Keratinocyte (primary cell): Measurements from ENCODE around the gene SPECC1L. TPM values are rescaled to one million over a fixed set of nuclear protein-coding genes. Genes with fewer than 3 reads are reported as not detected.

Source experiments
- DNase-seq: peaks from one replicate; pipeline ENCODE4 v3.0.0-alpha.2; 2011; ENCODE audit warnings: low read depth, missing footprints, low spot score
- FAIRE-seq: peaks from 2 replicates; lab custom pipeline; 2011; peaks lifted over from hg19 to GRCh38; lab: Jason Lieb, UNC
- H2AFZ ChIP-seq: 2 replicates; pipeline ENCODE4 v1.6.0; 2012; ENCODE audit warnings: low read length, control low read depth, inconsistent platforms; ENCODE audit not compliant: control insufficient read depth
- H3K27ac ChIP-seq: 2 replicates; pipeline ENCODE4 v1.5.1; 2011; ENCODE audit warnings: low read length; ENCODE audit not compliant: control insufficient read depth, insufficient read depth
- H3K27me3 ChIP-seq: 3 replicates; pipeline ENCODE4 v1.6.0; 2011; ENCODE audit warnings: low read length; ENCODE audit not compliant: control insufficient read depth, insufficient read depth; ENCODE audit errors: extremely low read depth
- H3K36me3 ChIP-seq, 2 experiments: 2 replicates in 1 of 2; 3 replicates in 1 of 2; pipeline ENCODE4 v1.5.1; 2011; ENCODE audit warnings: low read length in 2 of 2, mild to moderate bottlenecking in 1 of 2; ENCODE audit not compliant: control insufficient read depth in 2 of 2, insufficient read depth in 2 of 2; ENCODE audit errors: extremely low read depth in 1 of 2
- H3K4me1 ChIP-seq: 3 replicates; pipeline ENCODE4 v1.5.1; 2011; ENCODE audit warnings: low read length; ENCODE audit not compliant: control insufficient read depth, insufficient read depth; ENCODE audit errors: extremely low read depth
- H3K4me2 ChIP-seq: 3 replicates; pipeline ENCODE4 v1.6.0; 2011; ENCODE audit warnings: low read depth, low read length; ENCODE audit not compliant: control insufficient read depth, insufficient read depth; ENCODE audit errors: extremely low read depth
- H3K4me3 ChIP-seq, 3 experiments: fragments of 200-600 bp in 1 of 3; sonication (generic) in 1 of 3; 2 replicates in 2 of 3; 3 replicates in 1 of 3; pipeline ENCODE4 v1.5.1; 2011 to 2016; ENCODE audit warnings: low read length in 3 of 3, mild to moderate bottlenecking in 3 of 3, control low read depth in 2 of 3, inconsistent platforms in 1 of 3, low read depth in 1 of 3, mixed read lengths in 1 of 3, mixed run types in 1 of 3, moderate library complexity in 1 of 3; ENCODE audit not compliant: control insufficient read depth in 2 of 3, insufficient read depth in 2 of 3; ENCODE audit errors: extremely low read depth in 1 of 3
- H3K79me2 ChIP-seq: 2 replicates; pipeline ENCODE4 v1.6.0; 2012; ENCODE audit warnings: low read length; ENCODE audit not compliant: control insufficient read depth, insufficient read depth
- H3K9ac ChIP-seq: 3 replicates; pipeline ENCODE4 v1.6.0; 2011; ENCODE audit warnings: low read length; ENCODE audit not compliant: control insufficient read depth, insufficient read depth; ENCODE audit errors: extremely low read depth
- H3K9me1 ChIP-seq: 3 replicates; pipeline ENCODE4 v1.6.0; 2011; ENCODE audit warnings: low read length; ENCODE audit not compliant: control insufficient read depth, insufficient read depth; ENCODE audit errors: extremely low read depth
- H3K9me3 ChIP-seq: 2 replicates; pipeline ENCODE4 v1.5.1; 2012; ENCODE audit warnings: low read depth, low read length; ENCODE audit not compliant: control insufficient read depth
- H4K20me1 ChIP-seq: 3 replicates; pipeline ENCODE4 v1.6.0; 2011; ENCODE audit warnings: low read length; ENCODE audit not compliant: control insufficient read depth, insufficient read depth; ENCODE audit errors: extremely low read depth
- CTCF ChIP-seq, 3 experiments: IDR thresholded peaks in 1 of 3; conservative IDR thresholded peaks in 1 of 3; optimal IDR thresholded peaks in 1 of 3; 2 replicates in 2 of 3; 3 replicates in 1 of 3; pipeline versions ENCODE3 to v1.5.1; 2011; ENCODE audit warnings: low read length in 3 of 3, mild to moderate bottlenecking in 3 of 3, moderate library complexity in 2 of 3, control low read depth in 1 of 3, inconsistent platforms in 1 of 3; ENCODE audit not compliant: insufficient read depth in 2 of 3; ENCODE audit errors: extremely low read depth in 1 of 3
- EZH2 ChIP-seq: IDR thresholded peaks from one replicate; pipeline ENCODE4 v1.6.1; 2012; ENCODE audit warnings: inconsistent platforms, mild to moderate bottlenecking, low read length, moderate library complexity
- dilution Hi-C: fragments of 300-500 bp; cut with MboI; formaldehyde crosslinking; loops from one replicate; pipeline ENCODE4 v1.7.0; 2020; ENCODE audit warnings: low sequenced_read_pairs; ENCODE audit not compliant: extremely low pct_ligation_motif_present
- polyA plus RNA-seq, 5 experiments: library from polyadenylated mRNA; depleted of rRNA in 3 of 5; stranded (reverse) in 3 of 5; stranded (forward) in 1 of 5; unstranded in 1 of 5; fragments of >200 nt; gene quantifications; 1 replicate in 1 of 5; 2 replicates in 3 of 5; 3 replicates in 1 of 5; pipeline versions ENCODE4 v1.2.1 to v1.2.3, GENCODE V29; 2011 to 2012; ENCODE audit warnings: missing spikeins in 2 of 5, low read depth in 1 of 5, low replicate concordance in 1 of 5

Gene SPECC1L
- polyA plus RNA-seq, 1 donor (not counting 4 experiments of a cell fraction or from before 2014, with no cell fraction given), result 19.3 TPM

GRCh38 chr22:24401931-24402367 lies 131.3 kb downstream of the SPECC1L start:
- Histone ChIP-seq H4K20me1 (peaks cover 7% of the 10 kb centered on the region), H3K27ac (no peak overlapping the region), H3K4me2 (peak overlapping the region; percentile 66), H3K36me3 (peaks cover 10 to 39% of the 10 kb centered on the region in 2 experiments), H3K27me3 (no peaks in the 10 kb centered on the region), H3K9ac (no peak overlapping the region), H3K9me1 (peaks cover 2% of the 10 kb centered on the region), H3K4me1 (peaks cover 13% of the 10 kb centered on the region), H3K9me3 (no peaks in the 10 kb centered on the region), H3K4me3 (no peak overlapping the region), H2AFZ (no peak overlapping the region), H3K79me2 (no peaks in the 10 kb centered on the region)
- TF ChIP-seq EZH2 (no peak), CTCF (optimal IDR thresholded peaks at IDR 0.05 in 1 of 3, IDR thresholded peaks at IDR 0.05 in 1 of 3, conservative IDR thresholded peaks at IDR 0.05 in 1 of 3; ENCODE audit: extremely low read depth in 1 of 3, insufficient read depth in 2 of 3, low read length in 3 of 3) (no peak)
- FAIRE-seq (peak; percentile 46), DNase-seq (no peak)
- dilution Hi-C loops, result no loop called here

- no peaks in the 10 kb centered on the region for H3K9me3 ChIP-seq
- no peak overlapping the region for H3K4me3 ChIP-seq
- H3K4me2 ChIP-seq, result peak overlapping the region; percentile 66
- peaks cover 9% of the 10 kb centered on the region for H4K20me1 ChIP-seq
- no peak overlapping the region for H2AFZ ChIP-seq
- FAIRE-seq (peak; percentile 96), DNase-seq (peak; percentile 28)
- dilution Hi-C loops, result no loop called here
- H3K36me3 ChIP-seq, result peaks cover 10 to 36% of the 10 kb centered on the region in 2 experiments
- no peak overlapping the region for H3K9ac ChIP-seq
- no peaks in the 10 kb centered on the region for H3K79me2 ChIP-seq
- H3K27me3 ChIP-seq, result no peaks in the 10 kb centered on the region
- H3K9me1 ChIP-seq, result peaks cover 2% of the 10 kb centered on the region
- H3K27ac ChIP-seq, result no peak overlapping the region
- TF ChIP-seq EZH2, result no peak
- TF ChIP-seq CTCF (optimal IDR thresholded peaks at IDR 0.05 in 1 of 3, IDR thresholded peaks at IDR 0.05 in 1 of 3, conservative IDR thresholded peaks at IDR 0.05 in 1 of 3; ENCODE audit: extremely low read depth in 1 of 3, insufficient read depth in 2 of 3, low read length in 3 of 3), result peak in 1 of 3 experiments; percentile 8
- peaks cover 17% of the 10 kb centered on the region for H3K4me1 ChIP-seq
Observed at GRCh38 chr22:24402460-24403192, 132.0 kb downstream of the SPECC1L start.
